ENCODE data around the gene NDUFAF8.

DNA sequence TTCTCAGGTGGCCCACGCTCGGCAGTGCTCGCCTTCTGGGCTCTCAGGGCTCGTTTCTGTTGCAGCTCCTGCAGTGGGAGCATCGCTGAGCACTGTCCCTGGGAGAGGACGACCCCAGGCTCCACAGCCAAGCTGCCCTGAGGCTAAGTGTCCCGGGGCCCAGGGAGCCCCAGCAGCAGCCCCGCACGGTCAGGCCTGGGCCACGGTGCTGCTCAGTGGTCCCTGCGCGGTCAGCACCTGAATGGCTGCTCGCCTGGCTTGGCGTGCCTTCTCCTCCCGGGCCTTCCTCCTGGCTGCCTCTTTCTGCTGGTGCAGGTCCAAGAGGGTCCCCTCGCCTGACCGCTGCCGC, 39.7 kb upstream of the NDUFAF8 start:
- TF ChIP-seq, protein P1, sequence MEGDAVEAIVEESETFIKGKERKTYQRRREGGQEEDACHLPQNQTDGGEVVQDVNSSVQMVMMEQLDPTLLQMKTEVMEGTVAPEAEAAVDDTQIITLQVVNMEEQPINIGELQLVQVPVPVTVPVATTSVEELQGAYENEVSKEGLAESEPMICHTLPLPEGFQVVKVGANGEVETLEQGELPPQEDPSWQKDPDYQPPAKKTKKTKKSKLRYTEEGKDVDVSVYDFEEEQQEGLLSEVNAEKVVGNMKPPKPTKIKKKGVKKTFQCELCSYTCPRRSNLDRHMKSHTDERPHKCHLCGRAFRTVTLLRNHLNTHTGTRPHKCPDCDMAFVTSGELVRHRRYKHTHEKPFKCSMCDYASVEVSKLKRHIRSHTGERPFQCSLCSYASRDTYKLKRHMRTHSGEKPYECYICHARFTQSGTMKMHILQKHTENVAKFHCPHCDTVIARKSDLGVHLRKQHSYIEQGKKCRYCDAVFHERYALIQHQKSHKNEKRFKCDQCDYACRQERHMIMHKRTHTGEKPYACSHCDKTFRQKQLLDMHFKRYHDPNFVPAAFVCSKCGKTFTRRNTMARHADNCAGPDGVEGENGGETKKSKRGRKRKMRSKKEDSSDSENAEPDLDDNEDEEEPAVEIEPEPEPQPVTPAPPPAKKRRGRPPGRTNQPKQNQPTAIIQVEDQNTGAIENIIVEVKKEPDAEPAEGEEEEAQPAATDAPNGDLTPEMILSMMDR (IDR thresholded peaks at IDR 0.05) = no peak
- TF ChIP-seq KDM5A (IDR thresholded peaks at IDR 0.05) = no peak
- TF ChIP-seq KDM1A (IDR thresholded peaks at IDR 0.05; ENCODE audit: low read depth) = no peak
- TF ChIP-seq, protein P2, sequence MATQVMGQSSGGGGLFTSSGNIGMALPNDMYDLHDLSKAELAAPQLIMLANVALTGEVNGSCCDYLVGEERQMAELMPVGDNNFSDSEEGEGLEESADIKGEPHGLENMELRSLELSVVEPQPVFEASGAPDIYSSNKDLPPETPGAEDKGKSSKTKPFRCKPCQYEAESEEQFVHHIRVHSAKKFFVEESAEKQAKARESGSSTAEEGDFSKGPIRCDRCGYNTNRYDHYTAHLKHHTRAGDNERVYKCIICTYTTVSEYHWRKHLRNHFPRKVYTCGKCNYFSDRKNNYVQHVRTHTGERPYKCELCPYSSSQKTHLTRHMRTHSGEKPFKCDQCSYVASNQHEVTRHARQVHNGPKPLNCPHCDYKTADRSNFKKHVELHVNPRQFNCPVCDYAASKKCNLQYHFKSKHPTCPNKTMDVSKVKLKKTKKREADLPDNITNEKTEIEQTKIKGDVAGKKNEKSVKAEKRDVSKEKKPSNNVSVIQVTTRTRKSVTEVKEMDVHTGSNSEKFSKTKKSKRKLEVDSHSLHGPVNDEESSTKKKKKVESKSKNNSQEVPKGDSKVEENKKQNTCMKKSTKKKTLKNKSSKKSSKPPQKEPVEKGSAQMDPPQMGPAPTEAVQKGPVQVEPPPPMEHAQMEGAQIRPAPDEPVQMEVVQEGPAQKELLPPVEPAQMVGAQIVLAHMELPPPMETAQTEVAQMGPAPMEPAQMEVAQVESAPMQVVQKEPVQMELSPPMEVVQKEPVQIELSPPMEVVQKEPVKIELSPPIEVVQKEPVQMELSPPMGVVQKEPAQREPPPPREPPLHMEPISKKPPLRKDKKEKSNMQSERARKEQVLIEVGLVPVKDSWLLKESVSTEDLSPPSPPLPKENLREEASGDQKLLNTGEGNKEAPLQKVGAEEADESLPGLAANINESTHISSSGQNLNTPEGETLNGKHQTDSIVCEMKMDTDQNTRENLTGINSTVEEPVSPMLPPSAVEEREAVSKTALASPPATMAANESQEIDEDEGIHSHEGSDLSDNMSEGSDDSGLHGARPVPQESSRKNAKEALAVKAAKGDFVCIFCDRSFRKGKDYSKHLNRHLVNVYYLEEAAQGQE (IDR thresholded peaks at IDR 0.05) = no peak
- no peak for TF ChIP-seq TFCP2L1 (CRISPR knock-in tag; IDR thresholded peaks at IDR 0.05)
- TF ChIP-seq MAZ (IDR thresholded peaks at IDR 0.05; ENCODE audit: borderline replicate concordance, low read depth, low read length) = no peak
- TF ChIP-seq HDAC2 (IDR thresholded peaks at IDR 0.05) = no peak
- TF ChIP-seq CHD4 (IDR thresholded peaks at IDR 0.05; ENCODE audit: borderline replicate concordance) = no peak
- TF ChIP-seq HOXA7 (CRISPR knock-in tag; IDR thresholded peaks at IDR 0.05) = no peak
